Kidney (tissue), 14 donors: ENCODE measurements around the gene POLR1B. TPM values are rescaled to one million over a fixed set of nuclear protein-coding genes. Genes with fewer than 3 reads are reported as not detected.

Experiments used
- DNase-seq, 5 donors: peaks; one replicate each; pipeline ENCODE4 v3.0.0-alpha.2; 2013 to 2020
- FAIRE-seq: peaks from 2 replicates; lab custom pipeline; 2012; peaks lifted over from hg19 to GRCh38; lab: Jason Lieb, UNC
- H3K27ac ChIP-seq, 2 donors: one replicate each; pipeline ENCODE4 v1.7.0; 2013; ENCODE audit warnings: low read depth in 2 of 2, low read length in 2 of 2, inconsistent platforms in 1 of 2
- H3K27me3 ChIP-seq: one replicate; pipeline ENCODE4 v1.7.1; 2013; ENCODE audit warnings: low read length, inconsistent platforms; ENCODE audit not compliant: control insufficient read depth, insufficient read depth
- H3K36me3 ChIP-seq, 3 donors: one replicate each; pipeline versions ENCODE4 v1.7.0 to v1.7.1; 2013; ENCODE audit warnings: low read length in 3 of 3, control low read depth in 1 of 3, inconsistent platforms in 1 of 3; ENCODE audit not compliant: insufficient read depth in 3 of 3, control insufficient read depth in 2 of 3
- H3K4me1 ChIP-seq, 3 donors: one replicate each; pipeline versions ENCODE4 v1.7.0 to v1.7.1; 2013; ENCODE audit warnings: low read length in 3 of 3, inconsistent platforms in 1 of 3, low read depth in 1 of 3; ENCODE audit not compliant: control insufficient read depth in 2 of 3, insufficient read depth in 2 of 3
- H3K4me3 ChIP-seq, 3 donors: one replicate each; pipeline versions ENCODE4 v1.7.0 to v1.8.1; 2013; ENCODE audit warnings: low read length in 3 of 3, control low read depth in 1 of 3, inconsistent platforms in 1 of 3
- H3K9ac ChIP-seq, 3 donors: one replicate each; pipeline versions ENCODE4 v1.7.0 to v1.7.1; 2013; ENCODE audit warnings: low read length in 3 of 3, control low read depth in 1 of 3, inconsistent platforms in 1 of 3
- H3K9me3 ChIP-seq, 3 donors: one replicate each; pipeline versions ENCODE4 v1.7.0 to v1.7.1; 2013; ENCODE audit warnings: low read length in 3 of 3, control low read depth in 1 of 3, inconsistent platforms in 1 of 3; ENCODE audit not compliant: control insufficient read depth in 2 of 3, insufficient read depth in 1 of 3
- intact Hi-C: fragments of 100-400 bp; cut with DNase I; formaldehyde crosslinking; loops from one replicate; pipeline ENCODE4 v1.11.1; 2022
- polyA plus RNA-seq: library from polyadenylated mRNA; stranded (reverse); fragments of 350-450 nt; fragmentation: Illumina TruSeq; extraction: RNeasy Lipid Tissue Mini Kit (QIAGEN cat#74804); gene quantifications from one replicate; pipeline ENCODE4 v1.2.3, GENCODE V29; 2014; ENCODE audit warnings: low read depth, low replicate concordance; ENCODE audit not compliant: insufficient read depth
- total RNA-seq: library from RNA; stranded (reverse); fragmentation: NEBNext Ultra II Directional; extraction: Animal tissue kit (Norgen Biotek cat#: 25700); gene quantifications from one replicate; pipeline ENCODE4 v1.2.1, GENCODE V29; 2021
- TF ChIP-seq, protein P1 (sequence below): IDR thresholded peaks from 3 replicates; pipeline ENCODE4 v1.5.1; 2012; ENCODE audit warnings: mild to moderate bottlenecking, moderate library complexity, borderline replicate concordance; ENCODE audit not compliant: insufficient read depth; ENCODE audit errors: extremely low read depth
- donor health status: control.
- donor health status: control.
- donor health status: control.
- donor health status: control.
- donor health status: control.
- donor health status: DM: yes; HTN: yes; CAD: no.
- donor health status: Normal renal cell carcinoma (clear cell type).

The POLR1B gene
- total and polyA plus RNA-seq, 2 donors from 2014 or later = 6.0 to 24.4 TPM

DNA sequence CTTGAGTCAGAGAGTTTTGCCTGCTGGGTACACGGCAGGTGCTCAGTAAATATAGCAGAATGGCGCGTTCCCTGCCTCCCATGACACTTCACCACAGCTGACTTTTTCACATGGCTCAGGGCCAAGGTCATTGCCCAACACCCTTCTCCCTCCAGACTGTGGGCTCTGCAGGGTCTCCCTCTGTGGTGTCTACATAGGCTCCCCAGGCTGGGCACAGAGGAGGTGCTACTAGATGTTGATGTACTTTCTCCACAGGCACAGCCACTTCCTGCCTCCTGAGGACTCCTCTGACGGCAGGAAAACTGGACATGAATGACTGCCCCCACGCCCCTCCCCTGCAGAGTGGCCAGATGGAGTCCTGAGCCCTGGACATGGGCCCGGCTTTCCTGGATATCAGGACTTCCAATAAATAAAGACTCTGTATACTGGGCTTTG, 46.4 kb downstream of the POLR1B start:
- intact Hi-C loops = no loop called here

DNA sequence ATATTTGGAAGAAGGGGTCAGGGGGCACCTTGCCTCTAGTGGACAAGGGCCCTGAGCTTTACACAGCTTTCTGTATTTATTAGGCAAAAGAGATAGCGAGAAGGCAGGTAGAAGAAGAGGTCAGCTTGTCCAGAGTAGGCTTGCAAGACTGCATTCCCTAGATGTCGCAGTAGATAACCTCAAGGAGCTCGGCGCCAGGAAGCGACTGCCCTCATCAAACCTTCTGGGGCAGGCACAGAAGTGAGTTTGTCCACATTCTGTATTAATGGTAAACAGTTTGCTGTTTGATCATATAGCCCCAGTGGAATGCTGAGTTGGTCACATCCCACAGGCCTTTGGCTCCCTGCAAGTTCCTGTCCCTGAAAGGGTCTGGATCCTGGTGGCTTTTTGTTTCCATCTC, 49.1 kb downstream of the POLR1B start:
- Histone ChIP-seq H3K4me3 (no peak overlapping the region), H3K36me3 (peaks cover under 1 to 15% (median 2%) of the 10 kb centered on the region in 3 donors), H3K9me3 (no peaks in the 10 kb centered on the region), H3K27me3 (no peaks in the 10 kb centered on the region), H3K9ac (no peak overlapping the region), H3K4me1 (peaks cover 0 to 4% (median 0%) of the 10 kb centered on the region in 3 donors), H3K27ac (no peak overlapping the region)
- intact Hi-C loops = no loop called here
- TF ChIP-seq, protein P1, sequence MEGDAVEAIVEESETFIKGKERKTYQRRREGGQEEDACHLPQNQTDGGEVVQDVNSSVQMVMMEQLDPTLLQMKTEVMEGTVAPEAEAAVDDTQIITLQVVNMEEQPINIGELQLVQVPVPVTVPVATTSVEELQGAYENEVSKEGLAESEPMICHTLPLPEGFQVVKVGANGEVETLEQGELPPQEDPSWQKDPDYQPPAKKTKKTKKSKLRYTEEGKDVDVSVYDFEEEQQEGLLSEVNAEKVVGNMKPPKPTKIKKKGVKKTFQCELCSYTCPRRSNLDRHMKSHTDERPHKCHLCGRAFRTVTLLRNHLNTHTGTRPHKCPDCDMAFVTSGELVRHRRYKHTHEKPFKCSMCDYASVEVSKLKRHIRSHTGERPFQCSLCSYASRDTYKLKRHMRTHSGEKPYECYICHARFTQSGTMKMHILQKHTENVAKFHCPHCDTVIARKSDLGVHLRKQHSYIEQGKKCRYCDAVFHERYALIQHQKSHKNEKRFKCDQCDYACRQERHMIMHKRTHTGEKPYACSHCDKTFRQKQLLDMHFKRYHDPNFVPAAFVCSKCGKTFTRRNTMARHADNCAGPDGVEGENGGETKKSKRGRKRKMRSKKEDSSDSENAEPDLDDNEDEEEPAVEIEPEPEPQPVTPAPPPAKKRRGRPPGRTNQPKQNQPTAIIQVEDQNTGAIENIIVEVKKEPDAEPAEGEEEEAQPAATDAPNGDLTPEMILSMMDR = no peak
- FAIRE-seq = no peak
- DNase-seq = no peak

More for the DNA sequence above, 46.4 kb downstream of the POLR1B start:
- H3K36me3 ChIP-seq = peaks cover 2 to 18% (median 2%) of the 10 kb centered on the region in 3 donors
- H3K27ac ChIP-seq = no peak overlapping the region
- no peaks in the 10 kb centered on the region for H3K27me3 ChIP-seq
- peaks cover 0 to 14% (median 0%) of the 10 kb centered on the region in 3 donors for H3K4me1 ChIP-seq
- FAIRE-seq (no peak), DNase-seq (no peak)
- no peak overlapping the region for H3K4me3 ChIP-seq
- H3K9ac ChIP-seq = no peak overlapping the region
- TF ChIP-seq, protein P1 = no peak
- H3K9me3 ChIP-seq = no peaks in the 10 kb centered on the region

DNA sequence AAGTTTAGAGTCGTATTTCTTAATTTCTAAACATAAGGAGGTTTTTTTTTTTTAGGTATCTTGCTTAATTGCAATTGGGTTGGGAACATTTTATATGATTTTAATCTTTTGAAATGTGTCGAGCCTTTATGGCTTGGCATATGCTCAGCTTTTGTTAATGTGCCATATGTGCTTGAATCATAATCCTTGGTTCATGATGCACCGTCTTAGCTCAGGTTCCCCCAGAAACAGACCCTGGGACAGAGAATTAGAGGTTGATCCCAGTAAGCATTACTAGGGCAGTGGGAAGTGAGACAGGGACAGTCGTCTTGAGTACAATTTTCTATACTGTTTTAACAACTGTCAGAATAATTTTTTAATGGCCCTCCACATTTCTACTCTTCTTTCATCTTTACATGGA, 51.5 kb downstream of the POLR1B start:
- peaks cover 0 to 6% (median 0%) of the 10 kb centered on the region in 3 donors for H3K36me3 ChIP-seq
- H3K4me1 ChIP-seq = no peaks in the 10 kb centered on the region
- DNase-seq = no peak
- H3K9me3 ChIP-seq = no peaks in the 10 kb centered on the region
- TF ChIP-seq, protein P1 = no peak
- H3K9ac ChIP-seq = no peak overlapping the region
- H3K4me3 ChIP-seq = no peak overlapping the region
- intact Hi-C loops = no loop called here
- no peaks in the 10 kb centered on the region for H3K27me3 ChIP-seq
- H3K27ac ChIP-seq = no peak overlapping the region
- FAIRE-seq = no peak
